Smooth muscle cell of trachea (primary cell): Measurements from ENCODE around the gene CCDC88C. TPM values are rescaled to one million over a fixed set of nuclear protein-coding genes. Genes with fewer than 3 reads are reported as not detected.

Source experiments
- total RNA-seq: library from RNA; depleted of rRNA; stranded (reverse); fragments of >200 nt; gene quantifications from 2 replicates; pipeline ENCODE4 v1.2.1, GENCODE V29; 2014

The CCDC88C gene, protein sequence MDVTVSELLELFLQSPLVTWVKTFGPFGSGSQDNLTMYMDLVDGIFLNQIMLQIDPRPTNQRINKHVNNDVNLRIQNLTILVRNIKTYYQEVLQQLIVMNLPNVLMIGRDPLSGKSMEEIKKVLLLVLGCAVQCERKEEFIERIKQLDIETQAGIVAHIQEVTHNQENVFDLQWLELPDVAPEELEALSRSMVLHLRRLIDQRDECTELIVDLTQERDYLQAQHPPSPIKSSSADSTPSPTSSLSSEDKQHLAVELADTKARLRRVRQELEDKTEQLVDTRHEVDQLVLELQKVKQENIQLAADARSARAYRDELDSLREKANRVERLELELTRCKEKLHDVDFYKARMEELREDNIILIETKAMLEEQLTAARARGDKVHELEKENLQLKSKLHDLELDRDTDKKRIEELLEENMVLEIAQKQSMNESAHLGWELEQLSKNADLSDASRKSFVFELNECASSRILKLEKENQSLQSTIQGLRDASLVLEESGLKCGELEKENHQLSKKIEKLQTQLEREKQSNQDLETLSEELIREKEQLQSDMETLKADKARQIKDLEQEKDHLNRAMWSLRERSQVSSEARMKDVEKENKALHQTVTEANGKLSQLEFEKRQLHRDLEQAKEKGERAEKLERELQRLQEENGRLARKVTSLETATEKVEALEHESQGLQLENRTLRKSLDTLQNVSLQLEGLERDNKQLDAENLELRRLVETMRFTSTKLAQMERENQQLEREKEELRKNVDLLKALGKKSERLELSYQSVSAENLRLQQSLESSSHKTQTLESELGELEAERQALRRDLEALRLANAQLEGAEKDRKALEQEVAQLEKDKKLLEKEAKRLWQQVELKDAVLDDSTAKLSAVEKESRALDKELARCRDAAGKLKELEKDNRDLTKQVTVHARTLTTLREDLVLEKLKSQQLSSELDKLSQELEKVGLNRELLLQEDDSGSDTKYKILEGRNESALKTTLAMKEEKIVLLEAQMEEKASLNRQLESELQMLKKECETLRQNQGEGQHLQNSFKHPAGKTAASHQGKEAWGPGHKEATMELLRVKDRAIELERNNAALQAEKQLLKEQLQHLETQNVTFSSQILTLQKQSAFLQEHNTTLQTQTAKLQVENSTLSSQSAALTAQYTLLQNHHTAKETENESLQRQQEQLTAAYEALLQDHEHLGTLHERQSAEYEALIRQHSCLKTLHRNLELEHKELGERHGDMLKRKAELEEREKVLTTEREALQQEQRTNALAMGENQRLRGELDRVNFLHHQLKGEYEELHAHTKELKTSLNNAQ (N-terminal part only)
- total RNA-seq: 0.15 and 0.17 TPM in 2 replicates

DNA sequence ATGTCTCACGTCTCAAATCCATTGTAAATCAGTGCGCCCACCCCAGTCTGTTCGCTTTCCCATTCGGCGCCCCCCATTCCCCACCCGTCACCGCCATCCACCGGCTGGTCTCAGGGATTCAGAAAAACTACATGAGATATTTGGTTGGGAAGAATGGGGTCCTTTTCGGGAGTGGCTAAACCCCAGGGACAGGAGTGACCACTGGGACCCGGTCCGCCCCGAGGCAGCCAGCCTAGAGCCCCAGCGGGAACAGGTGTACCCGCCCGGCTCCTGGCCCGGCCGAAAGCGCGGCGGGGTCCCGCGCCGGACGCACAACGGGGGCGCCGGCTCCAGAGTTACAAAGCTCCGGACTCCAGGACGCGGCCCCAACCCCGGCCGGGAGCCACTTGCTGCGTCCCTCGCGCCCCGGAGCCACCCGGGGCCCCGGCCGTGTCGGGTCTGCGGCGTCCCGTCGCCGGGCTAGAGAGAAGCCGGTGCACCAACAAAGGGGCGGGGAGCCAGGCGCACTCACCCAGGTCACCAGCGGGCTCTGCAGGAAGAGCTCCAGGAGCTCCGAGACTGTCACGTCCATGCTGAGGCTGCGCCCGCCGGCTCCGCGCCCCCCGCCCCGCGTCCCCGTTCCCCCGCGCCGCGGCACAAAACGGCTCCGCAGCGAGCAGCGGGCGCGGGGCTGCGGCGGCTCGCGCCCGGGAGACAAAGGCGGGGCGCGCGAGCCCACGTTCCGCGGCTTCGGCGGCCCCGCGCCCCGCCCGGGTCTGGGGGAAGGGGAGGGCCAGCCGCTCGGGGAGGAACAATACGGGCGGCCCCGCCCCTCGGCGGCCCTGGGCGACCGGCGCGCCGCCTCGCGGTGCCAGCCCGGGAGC is at the start of gene CCDC88C:
TSS of gene CCDC88C (minus strand) at position 701 of the 863 bp plus-strand sequence. CDS start at position 571, 130 bp downstream.

DNA sequence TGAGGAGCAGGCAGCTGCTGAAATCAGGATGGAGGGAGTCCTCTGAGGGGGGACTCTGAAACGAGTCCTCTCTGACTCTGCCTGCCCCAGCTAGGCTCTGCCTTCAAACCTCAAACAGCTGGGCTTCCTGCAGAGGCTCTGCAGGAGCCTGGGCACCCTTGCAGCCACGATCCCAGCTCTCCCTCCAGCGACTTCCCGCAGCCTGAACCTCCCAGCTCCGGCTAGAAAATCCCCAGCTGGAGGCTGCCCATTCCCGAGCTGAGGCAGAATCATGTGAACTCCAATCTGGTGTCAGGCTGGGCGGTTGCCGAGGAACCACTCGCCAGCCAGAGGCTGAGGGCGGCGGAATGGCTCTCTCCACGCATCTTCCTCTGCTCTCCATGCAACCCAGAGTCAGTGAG is 173.1 kb downstream of the CCDC88C start, which contains the start of gene GPR68:
TSS of gene GPR68 (minus strand) at position 204 of the 401 bp plus-strand sequence. CDS start 9,654 bp downstream, outside the sequence.

Other genes with a start within 250 kb of the CCDC88C start
- 11.6 and 23.2 TPM in 2 replicates for gene GPR68, start 173.1 kb downstream of the CCDC88C start, total RNA-seq
- 50.0 and 66.8 TPM in 2 replicates for gene PPP4R3A, start 92.5 kb upstream of the CCDC88C start, total RNA-seq